ENCODE results near the gene TSSK6. TPM values are rescaled to one million over a fixed set of nuclear protein-coding genes. Genes with fewer than 3 reads are reported as not detected.

TSSK6 gene
- total and polyA plus RNA-seq, 2 experiments from 2014 or later = 0.63 to 4.9 TPM

DNA sequence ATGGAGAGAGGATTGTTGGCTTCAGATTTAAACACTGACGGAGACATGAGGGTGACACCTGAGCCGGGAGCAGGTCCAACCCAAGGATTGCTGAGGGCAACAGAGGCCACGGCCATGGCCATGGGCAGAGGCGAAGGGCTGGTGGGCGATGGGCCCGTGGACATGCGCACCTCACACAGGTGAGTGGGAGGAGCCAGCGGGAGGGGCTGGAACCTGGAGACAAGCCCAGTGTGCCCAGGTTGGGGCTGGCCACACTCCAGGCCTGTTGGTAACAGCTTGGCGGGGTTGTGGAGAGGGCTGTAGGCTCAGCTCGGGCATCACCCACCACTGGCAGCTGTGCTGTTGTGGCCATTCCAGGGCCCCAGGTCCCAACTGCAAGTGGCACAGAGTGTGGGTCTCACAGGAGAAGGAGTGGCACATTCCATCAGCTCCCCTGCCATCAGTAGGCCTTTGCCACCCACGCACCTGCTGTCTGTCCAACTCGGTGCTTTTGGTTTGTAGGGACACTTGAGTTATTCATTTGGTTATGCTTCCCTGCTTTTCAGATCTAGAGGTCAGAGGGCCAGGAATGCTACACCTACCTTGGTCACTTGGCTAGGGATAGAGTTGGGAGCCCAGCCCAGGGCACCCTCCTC lies 49.8 kb downstream of the TSSK6 start:
- H3K79me2 ChIP-seq (replicated peaks; ENCODE audit: insufficient read depth) = peaks cover 99% of the 10 kb centered on the region
- H3K9me2 ChIP-seq (ENCODE audit: insufficient read depth) = no peaks in the 10 kb centered on the region
- TF ChIP-seq CREB1 (CRISPR knock-in tag; IDR thresholded peaks at IDR 0.05; ENCODE audit: low read depth) = no peak
- TF ChIP-seq EZH2 (IDR thresholded peaks at IDR 0.05; ENCODE audit: low read depth, unreplicated experiment) = no peak
- TF ChIP-seq JUNB (IDR thresholded peaks at IDR 0.05; ENCODE audit: unreplicated experiment) = no peak
- no peak for TF ChIP-seq POLR2AphosphoS5 (IDR thresholded peaks at IDR 0.05; ENCODE audit: low read depth)
- TF ChIP-seq STAT1 (IDR thresholded peaks at IDR 0.05; ENCODE audit: unreplicated experiment) = no peak
- no peak for TF ChIP-seq REST (IDR thresholded peaks at IDR 0.05; ENCODE audit: unreplicated experiment)
- TF ChIP-seq ZNF114 (CRISPR knock-in tag; IDR thresholded peaks at IDR 0.05) = no peak
- TF ChIP-seq, protein P1, sequence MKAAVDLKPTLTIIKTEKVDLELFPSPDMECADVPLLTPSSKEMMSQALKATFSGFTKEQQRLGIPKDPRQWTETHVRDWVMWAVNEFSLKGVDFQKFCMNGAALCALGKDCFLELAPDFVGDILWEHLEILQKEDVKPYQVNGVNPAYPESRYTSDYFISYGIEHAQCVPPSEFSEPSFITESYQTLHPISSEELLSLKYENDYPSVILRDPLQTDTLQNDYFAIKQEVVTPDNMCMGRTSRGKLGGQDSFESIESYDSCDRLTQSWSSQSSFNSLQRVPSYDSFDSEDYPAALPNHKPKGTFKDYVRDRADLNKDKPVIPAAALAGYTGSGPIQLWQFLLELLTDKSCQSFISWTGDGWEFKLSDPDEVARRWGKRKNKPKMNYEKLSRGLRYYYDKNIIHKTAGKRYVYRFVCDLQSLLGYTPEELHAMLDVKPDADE (IDR thresholded peaks at IDR 0.05) = no peak
- TF ChIP-seq EZH2phosphoT487 (IDR thresholded peaks at IDR 0.05; ENCODE audit: unreplicated experiment) = no peak
- no peak for TF ChIP-seq ZNF462 (CRISPR knock-in tag; IDR thresholded peaks at IDR 0.05)
- Mint-ChIP-seq H3K4me1 (peaks cover 45% of the 10 kb centered on the region), H3K27ac (peak overlapping the region; percentile 98; the same call in 1 of the 2 replicates), H3K27me3 (ENCODE audit: insufficient read depth, low read depth, poor library complexity) (peaks cover 14% of the 10 kb centered on the region), H3K9me3 (peaks cover 35% of the 10 kb centered on the region), H3K4me3 (no peak overlapping the region; the same call in 2 of the 3 replicates), H3K36me3 (ENCODE audit: low read depth) (peaks cover 61% of the 10 kb centered on the region)
- H3K36me3 ChIP-seq (ENCODE audit: insufficient read depth) = peaks cover 23% of the 10 kb centered on the region
- peak overlapping the region; percentile 84 for H3K27ac ChIP-seq (ENCODE audit: low read depth)
- no peak for DNase-seq (ENCODE audit: low spot score)
- H3K27me3 ChIP-seq (ENCODE audit: insufficient read depth) = no peaks in the 10 kb centered on the region
- peaks cover 42% of the 10 kb centered on the region for H3F3A ChIP-seq (replicated peaks; ENCODE audit: low read depth)
- H3K4me2 ChIP-seq = no peak overlapping the region
- no peak overlapping the region for H2AFZ ChIP-seq
- H3K4me3 ChIP-seq = no peak overlapping the region
- no peak for ATAC-seq
- H4K20me1 ChIP-seq (replicated peaks; ENCODE audit: insufficient read depth) = peaks cover 30% of the 10 kb centered on the region
- peaks cover 35% of the 10 kb centered on the region for H3K4me1 ChIP-seq (ENCODE audit: insufficient read depth)

Data from GM23338 (cell line).